Activated CD4-positive, alpha-beta T cell treated with anti-CD3 and anti-CD28 coated beads, Interleukin-2, Interleukin-4, amounts not matched to agents 100 ng/mL and 50 ng/mL, durations not matched to agents 16 hours and 8 hours (primary cell): ENCODE measurements around the gene DNAJC13.
"Not testable (repeated sequence)": the region's sequence is repeated elsewhere in the genome, so short reads cannot be mapped to it uniquely, and the experiment has no call there.

Experiments
- DNase-seq: peaks from one replicate; pipeline ENCODE4 v3.0.0-alpha.2; 2020; ENCODE audit warnings: low spot score

DNAJC13 gene

GRCh38 chr3:132416807-132417694 is at the start of gene DNAJC13:
TSS of gene DNAJC13 (plus strand) at chr3:132417502. CDS start at chr3:132434551, 17,049 bp downstream.
- peak; percentile 92 for DNase-seq

GRCh38 chr3:132368515-132368914 is 48.8 kb upstream of the DNAJC13 start:
- DNase-seq, result no peak

GRCh38 chr3:132368962-132369361 is 48.3 kb upstream of the DNAJC13 start:
- no peak for DNase-seq

- DNase-seq, result not testable (repeated sequence)
Measured at GRCh38 chr3:132376945-132377354, 40.4 kb upstream of the DNAJC13 start.

GRCh38 chr3:132378048-132378762 is 39.1 kb upstream of the DNAJC13 start:
- no peak for DNase-seq

- no peak for DNase-seq
Measured at GRCh38 chr3:132378846-132379245, 38.5 kb upstream of the DNAJC13 start.

- no peak for DNase-seq
Measured at GRCh38 chr3:132380920-132381319, 36.4 kb upstream of the DNAJC13 start.

GRCh38 chr3:132381348-132381944 is 35.9 kb upstream of the DNAJC13 start:
- no peak for DNase-seq

GRCh38 chr3:132382267-132382666 is 35.0 kb upstream of the DNAJC13 start:
- DNase-seq, result no peak

GRCh38 chr3:132382688-132383194 is 34.6 kb upstream of the DNAJC13 start:
- DNase-seq, result no peak

- no peak for DNase-seq
Measured at GRCh38 chr3:132386259-132386658, 31.0 kb upstream of the DNAJC13 start.

GRCh38 chr3:132392675-132393074 is 24.6 kb upstream of the DNAJC13 start:
- DNase-seq, result not testable (repeated sequence)

- DNase-seq, result no peak
Measured at GRCh38 chr3:132394320-132394719, 23.0 kb upstream of the DNAJC13 start.

- no peak for DNase-seq
Measured at GRCh38 chr3:132395126-132395525, 22.2 kb upstream of the DNAJC13 start.

- no peak for DNase-seq
Measured at GRCh38 chr3:132396255-132396654, 21.0 kb upstream of the DNAJC13 start.

- DNase-seq, result not testable (repeated sequence)
Measured at GRCh38 chr3:132396776-132397175, 20.5 kb upstream of the DNAJC13 start.

GRCh38 chr3:132399054-132399929 is 18.0 kb upstream of the DNAJC13 start:
- peak; percentile 51 for DNase-seq

GRCh38 chr3:132401255-132401654 is 16.0 kb upstream of the DNAJC13 start:
- no peak for DNase-seq

GRCh38 chr3:132404276-132404675 is 13.0 kb upstream of the DNAJC13 start:
- DNase-seq, result no peak

- no peak for DNase-seq
Measured at GRCh38 chr3:132405188-132405587, 12.1 kb upstream of the DNAJC13 start.

GRCh38 chr3:132405609-132406299 is 11.5 kb upstream of the DNAJC13 start:
- DNase-seq, result no peak
